Activated CD4-positive, alpha-beta memory T cell treated with anti-CD3 and anti-CD28 coated beads for 36 hours (primary cell): ENCODE results near the gene PFKM. TPM values are rescaled to one million over a fixed set of nuclear protein-coding genes. Genes with fewer than 3 reads are reported as not detected.
"Not testable (repeated sequence)": the region's sequence is repeated elsewhere in the genome, so short reads cannot be mapped to it uniquely, and the experiment has no call there.

Source experiments
- CTCF ChIA-PET: fragments of 350-600 bp; sonication (Branson Sonifier 250); formaldehyde crosslinking; loops from one replicate; lab custom pipeline; 2021; ENCODE audit warnings: antibody characterized with exemption, inconsistent platforms; lab: Charles Lee
- POLR2A ChIA-PET: fragments of 350-600 bp; sonication (Branson Sonifier 250); formaldehyde crosslinking; loops from one replicate; lab custom pipeline; 2021; ENCODE audit warnings: antibody characterized with exemption; lab: Charles Lee
- DNase-seq: peaks from one replicate; pipeline ENCODE4 v3.0.0-alpha.2; 2020
- H3K27ac Mint-ChIP-seq: one replicate; pipeline ENCODE4 v1.8.0; 2021; ENCODE audit warnings: mixed read lengths
- H3K27me3 Mint-ChIP-seq: one replicate; pipeline ENCODE4 v1.8.0; 2021; ENCODE audit warnings: mixed read lengths
- H3K36me3 Mint-ChIP-seq: one replicate; pipeline ENCODE4 v1.8.0; 2021; ENCODE audit warnings: mixed read lengths
- H3K4me1 Mint-ChIP-seq: one replicate; pipeline ENCODE4 v1.8.0; 2021; ENCODE audit warnings: low read depth, mixed read lengths
- H3K4me3 Mint-ChIP-seq: one replicate; pipeline ENCODE4 v1.8.0; 2021; ENCODE audit warnings: mild to moderate bottlenecking, mixed read lengths
- H3K9me3 Mint-ChIP-seq: one replicate; pipeline ENCODE4 v1.8.0; 2021; ENCODE audit warnings: mixed read lengths
- intact Hi-C: fragments of 100-400 bp; cut with micrococcal nuclease; formaldehyde crosslinking; loops from one replicate; pipeline ENCODE4 v1.15.1; 2023
- total RNA-seq, 2 experiments: library from RNA; stranded (reverse); gene quantifications; one replicate each; pipeline ENCODE4 v1.2.3, GENCODE V29; 2021

PFKM gene
- total RNA-seq, 2 experiments from 2014 or later, result 55.6 to 56.1 TPM

GRCh38 chr12:48115957-48116356 is 3.2 kb upstream of the PFKM start:
- no peaks in the 10 kb centered on the region for H3K9me3 Mint-ChIP-seq
- H3K4me3 Mint-ChIP-seq, result no peak overlapping the region
- H3K36me3 Mint-ChIP-seq, result peaks cover 2% of the 10 kb centered on the region
- no peak overlapping the region for H3K27ac Mint-ChIP-seq
- intact Hi-C loops, result no loop called here
- peaks cover 3% of the 10 kb centered on the region for H3K27me3 Mint-ChIP-seq
- POLR2A ChIA-PET, result no interaction called here
- no peak for DNase-seq
- CTCF ChIA-PET, result no interaction called here
- peaks cover 17% of the 10 kb centered on the region for H3K4me1 Mint-ChIP-seq

GRCh38 chr12:48118284-48118871 is 786 bp upstream of the PFKM start:
- Mint-ChIP-seq H3K36me3 (peaks cover 5% of the 10 kb centered on the region), H3K27ac (no peak overlapping the region), H3K27me3 (peaks cover 3% of the 10 kb centered on the region), H3K4me1 (peaks cover 19% of the 10 kb centered on the region), H3K9me3 (no peaks in the 10 kb centered on the region), H3K4me3 (peak overlapping the region; percentile 99)
- no peak for DNase-seq
- intact Hi-C loops, result no loop called here
- CTCF ChIA-PET, result no interaction called here
- POLR2A ChIA-PET, result interaction anchor here (1.0 to 3.0 kb wide), 2 partner anchors 13 to 24 kb away, joined by 3 to 14 read pairs; partner anchors contain the start of gene SENP1

GRCh38 chr12:48119834-48120195 is 651 bp downstream of the PFKM start:
- DNase-seq, result no peak
- Mint-ChIP-seq H3K4me1 (peaks cover 19% of the 10 kb centered on the region), H3K36me3 (peaks cover 9% of the 10 kb centered on the region), H3K9me3 (no peaks in the 10 kb centered on the region), H3K4me3 (peak overlapping the region; percentile 99), H3K27ac (no peak overlapping the region), H3K27me3 (peaks cover 3% of the 10 kb centered on the region)
- ChIA-PET CTCF (interaction anchor here (0.6 to 1.1 kb wide), 2 partner anchors 18 to 49 kb away, joined by 3 to 4 read pairs; no protein-coding TSS in a partner anchor), POLR2A (interaction anchor here (3.0 kb wide), 1 partner anchor 14 kb away, joined by 14 read pairs; the partner anchor contains the start of gene SENP1)
- intact Hi-C loops, result loop anchor here (1.0 kb wide), 2 partner anchors 14 to 37 kb away; partner anchors contain the start of genes ASB8 and SENP1

GRCh38 chr12:48121522-48121921 is 2.4 kb downstream of the PFKM start:
- peaks cover 17% of the 10 kb centered on the region for H3K36me3 Mint-ChIP-seq
- peaks cover 3% of the 10 kb centered on the region for H3K27me3 Mint-ChIP-seq
- no peaks in the 10 kb centered on the region for H3K9me3 Mint-ChIP-seq
- CTCF ChIA-PET, result no interaction called here
- H3K4me3 Mint-ChIP-seq, result no peak overlapping the region
- POLR2A ChIA-PET, result no interaction called here
- DNase-seq, result no peak
- intact Hi-C loops, result no loop called here
- H3K4me1 Mint-ChIP-seq, result peaks cover 19% of the 10 kb centered on the region
- no peak overlapping the region for H3K27ac Mint-ChIP-seq

- Mint-ChIP-seq H3K4me3 (no peak overlapping the region), H3K27ac (no peak overlapping the region), H3K36me3 (peaks cover 23% of the 10 kb centered on the region), H3K4me1 (peaks cover 19% of the 10 kb centered on the region), H3K27me3 (no peaks in the 10 kb centered on the region), H3K9me3 (no peaks in the 10 kb centered on the region)
- CTCF ChIA-PET, result no interaction called here
- intact Hi-C loops, result no loop called here
- DNase-seq, result no peak
- POLR2A ChIA-PET, result no interaction called here
These were observed 3.1 kb downstream of the PFKM start for GRCh38 chr12:48122065-48122834.

GRCh38 chr12:48123169-48123568 is 4.0 kb downstream of the PFKM start:
- intact Hi-C loops, result no loop called here
- Mint-ChIP-seq H3K27ac (no peak overlapping the region), H3K4me3 (no peak overlapping the region), H3K9me3 (no peaks in the 10 kb centered on the region), H3K4me1 (peaks cover 19% of the 10 kb centered on the region), H3K27me3 (no peaks in the 10 kb centered on the region), H3K36me3 (peaks cover 26% of the 10 kb centered on the region)
- ChIA-PET CTCF (no interaction called here), POLR2A (no interaction called here)
- DNase-seq, result no peak

DNA sequence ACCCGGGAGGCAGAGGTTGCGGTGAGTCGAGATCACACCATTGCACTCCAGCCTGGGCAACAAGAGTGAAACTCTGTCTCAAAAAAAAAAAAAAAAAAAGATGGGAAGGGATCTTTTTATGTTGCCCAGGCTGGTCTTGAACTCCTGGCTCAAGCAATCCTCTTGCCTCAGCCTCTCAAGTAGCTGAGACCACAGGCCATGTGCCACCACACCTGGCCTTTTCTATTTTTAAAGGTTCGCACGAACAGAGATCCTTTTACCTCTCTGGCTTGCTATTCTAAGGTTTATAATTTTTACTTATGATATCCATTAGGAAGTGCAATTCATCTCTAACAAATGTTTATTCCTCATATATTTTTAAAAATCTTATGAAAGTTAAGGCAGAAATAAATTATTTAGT is 6.4 kb downstream of the PFKM start:
- DNase-seq, H3K27ac Mint-ChIP-seq, H3K4me1 Mint-ChIP-seq, H3K27me3 Mint-ChIP-seq, POLR2A ChIA-PET, H3K9me3 Mint-ChIP-seq, H3K4me3 Mint-ChIP-seq, intact Hi-C loops: not testable (repeated sequence)
- CTCF ChIA-PET, result interaction anchor here (1.2 kb wide), 1 partner anchor 73 kb away, joined by 3 read pairs; no protein-coding TSS in a partner anchor
- H3K36me3 Mint-ChIP-seq, result peaks cover 24% of the 10 kb centered on the region

GRCh38 chr12:48125985-48126384 is 6.8 kb downstream of the PFKM start:
- POLR2A ChIA-PET, result no interaction called here

DNA sequence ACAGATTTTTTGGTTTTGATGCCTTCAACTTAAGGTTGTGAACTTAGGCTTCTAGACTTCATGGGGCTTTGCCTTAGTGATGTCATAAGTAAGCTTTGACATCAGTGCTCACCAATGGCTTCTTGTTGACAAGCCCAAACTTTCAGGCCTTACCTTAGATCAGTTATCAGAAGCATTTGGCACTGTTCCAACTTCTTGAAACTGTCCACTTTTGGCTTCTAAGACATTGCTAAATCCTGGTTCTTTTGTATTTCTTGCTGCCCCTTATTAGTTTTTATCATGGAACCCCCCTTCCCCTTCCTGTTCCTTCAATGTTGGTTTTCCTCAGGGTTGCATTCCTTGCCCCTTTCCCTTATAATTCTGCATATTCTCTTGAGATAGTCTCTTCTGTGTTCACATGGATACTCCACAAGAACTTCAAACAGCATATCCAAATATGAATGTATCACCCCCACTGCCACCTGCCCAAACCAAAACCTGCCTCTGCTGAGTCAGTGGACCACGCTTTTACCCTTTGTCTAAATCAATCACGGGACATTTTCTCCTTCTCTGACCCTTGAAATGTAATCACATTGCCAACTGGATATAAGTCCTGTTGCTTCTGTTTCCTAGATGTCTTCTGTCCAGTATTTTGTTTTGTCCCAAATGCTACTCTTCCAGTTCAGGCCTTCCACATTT is 7.9 kb downstream of the PFKM start:
- H3K27ac Mint-ChIP-seq, result no peak overlapping the region
- POLR2A ChIA-PET, result no interaction called here
- H3K36me3 Mint-ChIP-seq, result peaks cover 26% of the 10 kb centered on the region
- no peaks in the 10 kb centered on the region for H3K27me3 Mint-ChIP-seq
- H3K9me3 Mint-ChIP-seq, result no peaks in the 10 kb centered on the region
- CTCF ChIA-PET, result interaction anchor here (0.7 kb wide), 2 partner anchors 21 to 38 kb away, joined by 3 read pairs; no protein-coding TSS in a partner anchor
- no peak overlapping the region for H3K4me3 Mint-ChIP-seq
- DNase-seq, result no peak
- no peaks in the 10 kb centered on the region for H3K4me1 Mint-ChIP-seq
- intact Hi-C loops, result no loop called here

More at GRCh38 chr12:48125985-48126384, 6.8 kb downstream of the PFKM start:
- intact Hi-C loops, result no loop called here
- H3K36me3 Mint-ChIP-seq, result peaks cover 24% of the 10 kb centered on the region
- CTCF ChIA-PET, result interaction anchor here (1.2 kb wide), 1 partner anchor 72 kb away, joined by 3 read pairs; no protein-coding TSS in a partner anchor
- H3K27me3 Mint-ChIP-seq, result no peaks in the 10 kb centered on the region
- H3K27ac Mint-ChIP-seq, result no peak overlapping the region
- H3K9me3 Mint-ChIP-seq, result no peaks in the 10 kb centered on the region
- DNase-seq, result no peak
- no peak overlapping the region for H3K4me3 Mint-ChIP-seq
- H3K4me1 Mint-ChIP-seq, result peaks cover 2% of the 10 kb centered on the region

DNA sequence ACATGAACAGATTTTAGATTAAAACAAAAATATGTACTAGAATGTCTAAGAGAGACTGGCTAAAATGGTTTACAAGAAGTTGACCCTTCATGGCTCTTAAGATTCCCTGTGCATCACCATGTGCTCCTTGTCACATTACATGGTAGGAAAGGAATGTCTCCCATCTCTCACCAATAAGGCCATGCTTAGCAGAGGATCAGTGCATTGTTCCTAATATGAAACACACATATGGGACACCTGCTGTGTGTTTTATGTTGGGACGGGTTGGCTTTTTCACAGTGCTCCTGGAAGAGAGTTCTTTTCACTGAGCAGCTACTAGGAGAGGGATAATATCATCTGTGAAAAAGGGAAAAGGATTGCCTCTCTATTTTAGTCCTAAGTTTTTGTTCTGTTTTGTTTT is 9.6 kb downstream of the PFKM start:
- Mint-ChIP-seq H3K4me3 (no peak overlapping the region), H3K4me1 (no peaks in the 10 kb centered on the region), H3K36me3 (peaks cover 24% of the 10 kb centered on the region), H3K27ac (no peak overlapping the region), H3K27me3 (no peaks in the 10 kb centered on the region), H3K9me3 (no peaks in the 10 kb centered on the region)
- intact Hi-C loops, result no loop called here
- no peak for DNase-seq
- POLR2A ChIA-PET, result no interaction called here
- CTCF ChIA-PET, result no interaction called here

- no peak for DNase-seq
- Mint-ChIP-seq H3K27ac (no peak overlapping the region), H3K9me3 (no peaks in the 10 kb centered on the region), H3K4me1 (no peaks in the 10 kb centered on the region), H3K4me3 (no peak overlapping the region), H3K36me3 (peaks cover 26% of the 10 kb centered on the region), H3K27me3 (no peaks in the 10 kb centered on the region)
- intact Hi-C loops, result no loop called here
- CTCF ChIA-PET, result no interaction called here
- POLR2A ChIA-PET, result no interaction called here
These were observed 10.2 kb downstream of the PFKM start for GRCh38 chr12:48129376-48129775.

DNA sequence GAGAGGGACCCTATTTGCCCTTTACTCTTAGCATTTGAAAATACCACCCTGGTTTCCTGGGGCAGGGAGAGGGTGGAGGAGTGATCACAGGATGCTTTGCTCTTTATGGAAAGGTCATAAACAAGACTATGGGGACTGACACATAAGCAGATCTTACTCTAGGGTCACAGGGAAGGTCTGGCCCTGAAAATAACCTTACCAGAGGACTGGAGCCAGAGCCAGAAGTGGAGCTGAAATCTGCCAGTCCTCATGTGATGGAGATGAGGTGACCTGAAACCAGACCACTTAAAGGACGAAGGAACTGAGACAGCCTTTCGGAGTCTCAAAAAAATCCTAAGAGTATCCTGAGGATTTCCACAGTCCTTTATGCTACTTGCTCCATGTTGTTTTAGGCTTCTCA is 12.4 kb downstream of the PFKM start:
- CTCF ChIA-PET, result no interaction called here
- intact Hi-C loops, result no loop called here

More for the DNA sequence above, 12.4 kb downstream of the PFKM start:
- Mint-ChIP-seq H3K4me3 (no peak overlapping the region), H3K9me3 (no peaks in the 10 kb centered on the region), H3K36me3 (peaks cover 23% of the 10 kb centered on the region), H3K4me1 (no peaks in the 10 kb centered on the region), H3K27me3 (no peaks in the 10 kb centered on the region), H3K27ac (no peak overlapping the region)
- POLR2A ChIA-PET, result no interaction called here
- DNase-seq, result no peak
